Measurements from ENCODE around the gene C22orf39.

Gene C22orf39

DNA sequence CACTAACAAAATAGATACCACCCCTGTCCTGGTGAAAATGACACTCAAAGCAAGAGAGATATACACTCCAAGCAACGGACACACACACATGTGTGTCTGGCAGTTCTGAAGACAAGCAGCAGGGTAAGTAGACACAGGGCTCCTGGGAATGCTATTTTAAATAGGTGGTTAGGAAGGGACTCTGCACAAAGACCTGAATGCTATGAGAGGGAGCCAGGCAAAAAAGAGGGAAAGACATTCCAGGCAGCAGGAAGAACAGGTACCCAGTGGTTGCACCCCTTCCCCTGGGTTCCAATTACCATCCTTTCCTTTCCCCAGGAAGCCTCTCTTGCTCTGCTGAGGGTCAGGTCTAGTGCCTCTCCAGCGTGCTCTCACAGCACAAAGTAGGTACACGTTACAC lies 28.5 kb upstream of the C22orf39 start:
- DNase-seq = no peak

DNA sequence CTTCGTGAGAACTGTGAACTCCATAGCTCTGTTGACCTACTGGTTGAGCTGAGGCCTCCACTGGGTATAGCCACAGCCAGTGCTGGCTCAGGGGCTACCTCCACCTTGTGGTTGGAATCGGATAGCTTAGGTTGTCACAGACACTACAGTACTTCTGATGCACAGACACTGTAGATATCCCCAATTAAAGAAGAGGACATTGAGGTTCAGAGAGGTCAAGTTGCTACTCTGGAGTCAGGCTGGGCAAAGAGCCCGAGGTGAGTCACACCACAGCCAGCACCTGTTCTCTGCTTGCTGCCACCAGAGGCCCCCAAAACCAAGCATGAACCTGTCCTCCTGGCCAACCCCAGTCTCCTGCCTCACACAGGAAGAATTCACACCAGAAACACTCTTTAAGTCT lies 26.1 kb upstream of the C22orf39 start:
- no peak for DNase-seq

DNA sequence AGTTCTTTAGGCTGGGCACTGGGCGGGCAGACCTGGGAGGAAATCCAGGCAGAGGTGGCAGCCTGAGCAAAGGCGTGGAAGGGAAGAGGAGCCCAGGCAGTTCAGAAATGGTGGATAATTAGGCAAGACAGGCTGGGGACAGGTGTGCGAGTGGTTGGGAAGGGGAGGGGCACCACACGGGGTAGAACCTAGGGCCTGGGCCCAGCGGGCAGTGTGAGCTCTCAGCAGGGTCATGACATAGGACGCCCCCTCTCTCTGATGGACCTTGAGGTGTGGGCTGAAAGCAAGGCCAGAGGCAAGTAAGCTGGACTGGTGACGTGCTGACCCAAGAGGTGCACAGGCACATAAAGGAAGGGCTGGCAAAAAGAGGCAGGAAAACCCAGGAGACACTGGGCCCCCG lies 24.7 kb upstream of the C22orf39 start:
- DNase-seq = no peak

DNA sequence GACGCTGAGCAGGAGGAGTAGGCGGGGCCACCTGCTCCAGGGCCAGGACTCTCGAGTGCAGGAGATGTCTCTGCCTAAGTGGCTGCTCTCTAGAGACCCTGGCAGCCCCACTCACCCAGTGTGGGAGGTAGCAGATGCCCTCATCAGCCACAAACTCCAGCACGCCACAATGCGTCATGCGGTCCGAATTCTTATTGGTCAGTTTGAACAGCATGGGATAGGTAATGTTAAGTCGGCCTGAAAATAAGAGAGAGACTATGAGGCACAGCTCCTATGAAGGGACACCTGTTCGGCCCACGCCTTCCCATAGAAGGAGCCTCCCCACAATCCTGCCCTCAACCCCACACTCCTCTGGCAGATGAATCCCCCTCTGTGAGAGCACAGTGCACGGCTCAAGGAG lies 24.1 kb upstream of the C22orf39 start:
- no peak for DNase-seq

DNA sequence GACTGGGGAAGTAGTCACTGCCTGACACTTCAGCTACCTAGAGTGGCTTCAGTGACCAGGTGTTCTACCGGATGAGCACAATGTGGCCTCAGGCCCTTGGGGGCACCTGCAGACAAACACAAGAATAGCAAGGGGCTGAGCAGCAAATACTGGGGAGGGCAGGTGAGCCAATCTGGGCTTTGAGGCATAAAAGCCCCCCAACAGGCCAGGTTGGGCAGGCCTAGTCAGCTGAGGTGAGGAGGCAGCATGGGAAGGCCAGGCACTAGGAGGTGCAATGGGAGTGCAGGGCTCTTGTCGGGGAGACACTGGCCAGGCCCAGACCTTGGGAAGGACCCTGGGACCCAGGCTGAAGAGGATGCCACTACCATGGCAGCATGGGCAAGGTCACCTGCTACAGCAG lies 22.5 kb upstream of the C22orf39 start:
- DNase-seq = no peak

DNA sequence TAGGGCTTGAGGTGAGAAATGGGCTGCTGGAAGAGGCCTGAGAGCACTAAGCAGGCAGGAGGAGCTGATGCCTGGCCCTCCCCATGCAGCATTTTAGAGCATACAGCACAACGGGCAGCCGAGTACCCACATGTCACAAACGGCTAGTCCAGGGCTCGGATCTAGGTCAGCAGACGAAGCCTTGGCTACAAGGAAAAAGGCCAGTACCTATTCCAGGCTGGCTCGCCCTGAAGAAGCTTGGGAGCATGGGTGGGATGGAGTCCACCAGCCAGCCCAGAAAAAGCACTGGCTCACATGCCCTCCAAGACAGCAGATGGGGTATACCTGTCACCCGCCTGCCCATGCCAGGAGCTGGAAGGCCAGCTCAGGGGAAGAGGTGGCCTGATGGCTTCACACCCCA lies 21.9 kb upstream of the C22orf39 start:
- no peak for DNase-seq

DNA sequence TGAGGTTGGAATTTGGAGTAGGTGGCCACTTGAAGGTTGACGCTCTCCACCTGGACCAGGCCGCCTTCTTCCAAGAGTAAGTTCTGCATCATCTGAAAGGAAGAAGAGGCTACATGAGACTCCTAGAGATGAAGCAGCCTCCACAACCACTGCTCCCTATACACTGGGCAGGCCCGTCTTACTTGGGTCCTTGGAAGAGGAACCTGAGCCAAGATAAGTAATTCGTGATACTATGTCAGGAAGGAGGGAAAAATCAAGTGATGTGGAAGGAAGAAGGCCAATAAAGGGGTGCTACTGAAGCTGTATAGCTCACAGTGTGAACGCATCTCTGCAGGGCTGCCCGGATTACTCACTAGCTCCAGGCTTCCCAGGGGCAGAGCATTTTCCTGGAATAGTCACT lies 20.4 kb upstream of the C22orf39 start:
- no peak for DNase-seq

DNA sequence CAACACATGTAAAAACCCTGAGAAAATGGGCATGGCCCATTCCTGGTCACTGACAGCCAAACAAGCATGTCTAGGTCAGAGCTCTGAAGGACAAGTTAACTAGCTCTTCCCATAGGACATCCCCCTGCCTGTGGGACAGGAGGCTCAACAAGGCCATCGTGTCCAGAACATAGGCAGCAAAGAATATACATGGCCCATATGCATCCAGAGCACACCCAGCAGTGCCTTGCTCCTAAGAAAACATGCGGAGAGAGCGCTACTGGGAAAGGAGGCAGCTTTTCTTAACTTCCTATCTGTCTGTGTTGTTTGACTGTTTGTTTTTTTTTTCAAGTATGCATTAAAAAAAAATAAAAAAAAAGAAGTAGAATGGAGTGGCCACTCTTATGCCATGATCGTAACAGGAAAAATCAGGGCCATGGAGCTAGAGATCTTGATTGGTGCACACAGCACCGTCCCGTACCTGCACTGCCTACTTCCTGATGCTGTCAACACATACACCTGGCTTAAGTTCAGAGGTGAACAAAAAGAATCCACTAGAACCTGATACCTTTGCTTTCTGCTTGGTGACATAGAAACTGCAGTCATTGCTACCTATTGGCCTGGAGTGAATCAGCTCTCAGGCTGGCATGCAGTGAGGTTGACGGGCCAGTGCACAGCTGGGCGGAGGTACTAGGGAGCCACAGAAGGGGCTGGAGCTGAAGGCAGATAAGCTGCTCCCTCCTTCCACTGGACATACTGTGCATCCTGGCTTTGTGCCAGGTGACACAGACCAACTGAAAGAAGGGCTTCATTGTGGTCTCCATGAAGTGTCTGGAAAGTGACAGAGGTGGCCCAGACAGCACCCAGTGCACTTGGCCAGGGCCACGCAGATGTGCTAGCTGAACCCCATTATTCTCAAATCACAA lies 19.6 kb upstream of the C22orf39 start:
- no peak for DNase-seq

DNA sequence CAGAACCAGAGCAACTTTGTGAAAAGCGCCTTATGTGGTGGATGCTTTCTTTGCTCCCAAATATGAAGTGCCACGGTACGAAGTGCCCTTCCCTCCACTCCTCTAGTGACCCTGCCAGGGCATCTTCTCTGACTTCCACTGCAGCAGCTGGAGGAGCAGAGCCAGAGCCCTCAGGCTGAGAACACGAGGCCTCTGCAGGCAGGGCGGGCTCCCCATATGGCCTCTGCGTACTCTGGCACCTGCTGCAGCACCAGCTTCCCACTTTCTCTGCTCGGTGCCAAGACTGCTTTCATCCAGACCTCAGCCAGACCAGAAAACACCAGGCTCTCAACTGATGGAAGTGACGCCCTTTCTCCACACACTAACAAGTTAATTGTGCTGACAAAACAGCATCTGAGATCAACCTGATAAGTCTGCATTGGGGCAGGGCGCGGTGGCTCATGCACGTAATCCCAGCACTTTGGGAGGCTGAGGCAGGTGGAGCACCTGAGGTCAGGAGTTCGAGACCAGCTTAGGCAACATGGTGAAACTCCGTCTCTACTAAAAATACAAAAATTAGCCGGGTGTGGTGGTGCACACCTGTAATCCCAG lies 18.7 kb upstream of the C22orf39 start:
- no peak for DNase-seq

DNA sequence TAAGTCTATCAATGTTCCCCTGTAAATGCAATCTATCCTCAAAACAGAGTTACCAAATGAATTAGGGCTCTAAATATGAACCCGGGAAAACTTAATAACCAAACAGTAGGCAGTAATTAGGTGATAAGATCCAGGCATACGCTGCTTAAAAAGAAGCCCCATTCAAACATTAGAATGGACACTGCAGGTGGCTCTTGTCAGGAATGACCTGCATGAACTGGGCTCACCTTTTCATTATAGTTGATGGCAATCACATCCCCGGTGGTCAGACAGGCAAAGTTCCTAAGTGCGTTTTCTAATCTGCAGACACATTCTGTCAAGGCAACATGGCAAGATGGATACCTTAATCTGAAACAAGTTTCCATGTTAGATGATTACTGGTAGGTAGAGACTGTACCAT lies 17.5 kb upstream of the C22orf39 start:
- DNase-seq = no peak

DNA sequence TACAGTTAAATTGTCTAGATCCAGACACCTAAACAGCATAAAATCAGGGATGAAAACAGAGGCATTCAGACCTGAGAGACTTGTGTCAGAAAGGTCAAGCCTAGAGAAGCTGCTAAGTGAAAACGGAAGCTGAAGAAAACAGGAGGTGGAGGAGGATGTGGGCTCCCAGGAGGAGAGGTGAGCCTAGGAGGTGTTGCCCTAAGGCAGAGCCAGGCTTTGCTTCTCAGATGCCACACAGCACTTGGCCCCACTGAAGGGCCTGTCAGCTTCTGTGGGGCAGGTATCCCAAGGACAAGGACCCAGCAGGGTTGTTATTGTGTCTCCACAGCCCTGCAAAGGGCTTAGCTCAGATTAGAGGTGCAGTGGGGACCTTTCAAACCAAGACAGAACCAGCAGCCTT lies 17.0 kb upstream of the C22orf39 start:
- no peak for DNase-seq

DNA sequence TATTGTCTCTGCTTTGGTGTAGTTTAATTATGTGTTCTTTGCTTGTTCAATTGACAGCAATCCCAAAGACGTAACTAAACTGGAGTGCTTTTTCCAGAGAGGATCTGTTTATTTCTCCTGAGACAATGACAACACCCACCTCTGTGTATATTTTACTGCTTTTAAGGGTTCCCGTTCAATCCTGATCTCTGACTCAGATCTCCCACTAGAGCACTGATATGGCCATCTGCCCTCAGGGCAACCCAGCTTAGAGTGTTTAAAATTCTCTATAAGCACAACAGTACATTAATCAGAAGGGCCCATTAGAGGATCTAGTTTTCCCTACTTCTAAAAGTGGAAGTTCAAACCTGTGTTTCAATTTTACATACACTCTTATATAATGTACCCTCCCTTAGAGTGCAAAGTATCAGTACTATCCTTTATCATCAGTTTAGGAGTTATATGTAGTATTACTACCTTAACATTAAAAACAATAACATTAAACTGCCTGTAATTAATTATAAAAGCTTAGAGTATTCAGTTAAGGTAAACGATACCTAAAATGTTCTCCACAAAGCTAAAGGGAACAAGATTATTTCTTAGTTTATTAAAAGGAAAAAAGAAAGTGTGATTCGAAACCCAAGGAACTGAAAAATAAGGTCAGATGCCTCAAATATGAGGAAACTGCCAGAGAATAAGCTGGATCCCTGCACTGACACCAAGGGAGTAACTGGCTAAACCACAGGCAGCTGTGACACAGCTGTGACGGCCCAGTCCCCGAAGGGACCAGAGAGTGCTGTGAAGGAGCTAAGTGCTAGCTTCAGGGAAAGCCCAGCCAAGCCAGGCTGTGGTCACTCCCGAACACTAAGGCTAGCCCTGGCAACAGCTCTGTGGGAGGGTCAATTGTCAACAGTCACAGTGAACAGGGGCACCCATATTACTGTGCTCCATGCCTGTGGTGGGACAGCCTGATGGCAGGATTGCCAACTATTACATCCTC lies 16.3 kb upstream of the C22orf39 start:
- no peak for DNase-seq

DNA sequence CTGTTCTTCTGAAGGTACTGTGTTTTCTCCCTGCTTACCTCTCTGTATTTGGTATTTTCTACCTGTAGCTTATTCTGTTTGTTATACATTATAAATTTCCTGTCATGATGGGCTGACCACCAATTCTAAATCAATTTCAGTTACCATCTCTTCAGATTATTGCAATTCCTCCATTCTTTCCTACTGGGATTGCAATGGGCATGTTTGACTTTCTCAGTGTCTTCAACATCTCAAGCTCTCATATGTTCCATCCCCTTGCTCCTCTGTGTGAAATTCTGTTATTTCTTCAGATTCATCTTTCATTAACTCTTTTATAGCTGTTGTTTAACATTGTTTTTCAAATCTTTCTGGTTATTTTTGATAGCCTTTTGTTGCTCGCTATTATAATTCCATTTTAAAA lies 15.5 kb upstream of the C22orf39 start:
- no peak for DNase-seq

DNA sequence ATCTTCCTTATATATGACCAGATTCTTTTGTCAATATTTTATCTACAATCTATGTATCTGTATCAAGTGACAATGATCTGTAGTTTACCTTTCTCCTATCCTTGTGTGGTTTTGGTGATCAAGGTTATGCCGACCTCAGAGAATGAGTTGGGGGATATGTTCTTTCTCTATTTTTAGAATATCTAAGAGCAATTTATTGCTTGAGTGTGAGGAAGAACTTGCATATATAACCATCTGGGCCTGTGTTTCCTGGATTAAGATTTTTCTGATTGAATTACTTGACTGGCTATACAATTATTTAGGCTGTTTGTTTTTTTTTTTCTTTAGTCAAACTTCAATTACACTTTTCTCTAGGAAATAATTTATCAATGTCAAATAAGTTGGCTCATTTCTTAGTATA lies 14.0 kb upstream of the C22orf39 start:
- DNase-seq = no peak

DNA sequence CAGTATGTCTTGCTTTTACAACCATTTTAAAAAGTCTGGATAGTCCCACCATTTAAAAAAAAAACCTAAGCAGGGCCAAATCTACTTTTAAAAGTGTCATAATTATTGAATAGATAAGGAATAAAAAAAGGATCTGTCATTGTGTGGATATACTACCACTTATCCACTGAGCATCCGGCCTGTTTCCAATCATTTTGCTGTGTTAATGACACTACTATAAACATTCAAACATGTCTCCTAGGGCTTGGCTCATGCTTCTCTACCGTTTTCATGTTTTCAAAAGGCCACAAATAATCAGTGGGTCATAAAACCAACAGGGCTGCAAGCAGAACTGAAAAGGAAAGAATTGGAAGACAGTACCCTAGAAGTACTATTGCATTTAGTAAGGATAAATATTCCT lies 12.5 kb upstream of the C22orf39 start:
- DNase-seq = no peak

DNA sequence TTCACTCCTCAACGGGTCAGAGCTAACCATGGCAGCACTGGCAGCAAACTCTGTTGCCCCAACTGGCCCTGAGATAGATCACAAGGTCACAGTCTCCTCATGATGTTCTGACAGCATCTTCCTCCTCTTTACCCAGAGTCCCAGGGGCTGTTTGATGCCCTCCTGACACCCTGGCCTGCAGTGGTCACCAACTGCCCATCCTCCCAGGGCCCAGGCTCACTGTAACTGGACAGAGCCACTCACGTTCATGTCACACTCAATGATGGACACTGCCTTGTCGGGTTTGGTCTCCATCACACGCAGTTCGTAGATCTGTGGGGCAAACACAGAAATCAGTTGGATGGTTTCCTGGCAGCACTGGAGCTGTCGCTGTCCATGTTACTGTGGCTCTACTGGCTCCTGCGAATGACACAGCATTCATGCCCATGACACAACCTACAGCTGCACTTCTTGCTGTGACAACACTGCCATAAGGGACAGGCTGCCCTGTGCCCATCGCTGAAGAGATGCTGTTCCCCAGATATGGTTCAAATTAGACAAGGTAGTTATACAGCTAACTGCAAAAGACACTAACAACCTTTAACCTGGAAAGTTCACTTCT lies 10.4 kb upstream of the C22orf39 start:
- no peak for DNase-seq

DNA sequence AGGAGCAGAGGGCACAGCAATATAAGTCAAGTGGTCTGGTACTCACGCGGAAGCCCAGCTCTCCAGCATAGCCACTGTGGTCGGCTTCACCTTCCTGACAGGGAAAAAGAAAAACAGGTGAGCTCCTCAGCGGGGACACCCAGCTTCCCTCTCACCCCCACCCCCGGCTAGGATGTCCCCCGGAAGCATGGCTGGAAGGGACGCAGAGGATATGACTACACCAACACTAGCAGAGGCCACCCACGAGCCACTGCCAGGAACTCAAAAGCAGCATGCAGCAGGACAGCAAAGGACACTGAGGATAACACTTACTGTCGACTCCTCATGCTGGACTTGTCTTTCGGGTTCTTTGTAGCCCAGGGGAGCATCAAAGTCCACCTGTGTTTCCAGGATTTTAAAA lies 9.0 kb upstream of the C22orf39 start:
- no peak for DNase-seq

DNA sequence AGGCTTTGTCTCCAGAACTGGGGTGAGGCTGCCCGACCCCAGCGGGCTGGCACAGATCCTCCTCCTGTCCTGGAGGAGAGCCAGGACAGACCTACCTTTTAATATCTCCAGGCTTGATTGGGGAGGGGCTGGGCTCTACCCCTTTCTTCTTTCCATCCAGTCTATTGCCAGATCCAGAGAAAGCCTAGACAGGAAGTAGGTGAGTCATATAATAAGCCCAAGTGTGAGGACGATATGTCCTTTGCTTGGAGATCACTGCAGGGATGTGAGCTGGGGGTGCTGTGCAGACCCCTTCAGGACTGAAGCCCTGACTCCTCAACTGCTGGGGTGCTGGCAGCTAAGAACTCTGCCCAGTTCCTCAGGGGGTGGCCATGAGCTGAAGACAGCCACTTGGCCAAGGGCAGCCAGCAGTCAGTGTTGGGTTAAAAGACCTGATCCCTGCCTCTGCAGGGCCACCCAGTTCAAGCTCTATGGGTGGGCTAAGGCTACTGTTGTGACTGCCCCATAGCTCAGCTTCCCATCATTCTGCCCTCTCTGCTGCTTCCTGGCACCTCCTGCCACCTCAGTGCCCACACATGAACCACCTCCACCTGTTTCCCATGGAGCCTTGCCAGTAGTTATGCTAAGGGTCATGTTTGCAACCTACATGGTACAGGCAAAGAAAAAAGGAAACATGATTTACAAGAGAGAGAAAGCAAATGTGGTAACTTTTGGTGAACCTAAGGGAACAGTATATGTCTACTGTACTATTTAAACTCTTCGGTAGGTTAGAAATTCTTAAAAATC lies 8.3 kb upstream of the C22orf39 start:
- no peak for DNase-seq

DNA sequence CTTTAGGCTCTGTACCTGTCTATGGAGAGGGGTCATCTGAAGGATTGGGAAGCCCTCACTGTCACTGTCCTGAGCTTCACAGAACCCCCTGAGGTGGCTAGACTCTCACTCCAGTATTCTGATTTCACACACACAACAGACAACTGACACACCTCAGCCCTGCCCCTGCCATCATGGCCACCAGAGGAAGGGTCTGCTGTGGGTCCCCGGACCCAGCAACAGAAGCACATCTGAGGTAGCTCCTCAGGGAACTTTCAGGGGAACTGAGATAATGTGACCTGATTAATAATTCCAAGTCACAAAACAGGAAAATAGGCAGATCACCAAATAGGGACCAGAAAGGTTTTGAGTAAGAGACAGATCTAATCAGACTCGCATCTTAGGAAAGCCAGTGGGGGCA lies 7.5 kb upstream of the C22orf39 start:
- DNase-seq = no peak

DNA sequence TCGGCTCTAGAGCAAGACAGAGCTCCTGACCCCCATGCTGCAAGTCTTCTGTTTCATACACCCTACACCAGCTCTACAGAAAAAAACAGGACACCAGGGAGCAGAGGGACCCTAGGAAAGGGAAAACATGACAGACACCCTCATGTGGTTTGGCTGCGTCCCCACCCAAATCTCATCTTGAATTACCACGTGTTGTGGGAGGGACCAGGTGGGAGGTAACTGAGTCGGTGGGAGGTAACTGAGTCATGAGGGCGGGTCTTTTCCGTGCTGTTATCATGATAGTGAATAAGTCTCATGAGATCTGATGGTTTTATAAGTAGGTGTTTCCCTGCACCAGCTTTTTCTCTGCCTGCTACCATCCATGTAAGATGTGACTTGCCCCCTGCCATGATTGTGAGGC lies 6.6 kb upstream of the C22orf39 start:
- no peak for DNase-seq

DNA sequence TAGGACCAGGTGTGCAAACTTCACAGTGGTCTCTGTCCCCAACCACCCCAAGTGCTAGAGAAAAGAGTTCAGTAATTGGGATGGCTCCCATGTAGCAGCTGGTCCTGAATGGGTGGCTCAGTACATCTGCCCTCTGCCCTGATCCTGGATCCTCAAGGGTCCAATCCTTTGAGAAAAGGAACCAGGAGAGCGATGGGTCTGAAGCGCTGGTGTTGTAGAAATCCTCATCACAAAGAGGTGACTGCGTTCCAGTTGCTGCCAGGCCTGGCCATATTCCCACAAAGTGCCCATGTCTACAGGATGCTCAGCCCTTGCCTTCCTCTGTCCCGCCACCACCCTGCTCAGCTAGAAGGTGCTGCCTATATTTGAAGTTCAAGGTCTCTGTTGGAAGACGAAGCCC lies 6.2 kb upstream of the C22orf39 start:
- no peak for DNase-seq

DNA sequence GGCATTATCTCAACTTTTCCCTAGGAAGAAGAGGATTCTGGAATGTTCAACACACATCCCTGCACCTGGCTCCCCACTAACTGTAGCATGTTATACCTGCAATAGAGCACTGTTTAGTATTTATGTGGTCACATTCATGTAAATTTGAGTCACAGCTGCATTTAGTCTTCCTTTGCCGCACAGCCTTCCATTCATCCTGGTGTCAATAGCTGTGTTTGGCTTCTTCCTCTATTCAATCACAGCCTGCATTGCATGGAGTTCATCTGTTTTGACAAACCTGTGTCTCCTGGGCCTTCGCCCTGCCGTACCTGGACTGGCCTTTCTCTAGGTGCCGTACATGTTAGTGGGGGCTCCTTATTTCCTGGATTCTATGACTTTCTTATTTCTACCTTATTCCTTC lies 4.1 kb upstream of the C22orf39 start:
- no peak for DNase-seq

Measured in SHP77 (cell line).